HL-60 (cell line): ENCODE results near the gene B3GAT3.

ENCODE experiments used
- DNase-seq, 2 experiments: peaks; one replicate each; pipeline ENCODE4 v3.0.0-alpha.2; 2010 to 2020; ENCODE audit warnings: low read depth in 1 of 2, low spot score in 1 of 2
- H3K27ac ChIP-seq: fragments of 250-450 bp; sonication (Bioruptor Pico); replicated peaks from 2 replicates; pipeline ENCODE4 v1.5.1; 2020; ENCODE audit warnings: mild to moderate bottlenecking, moderate library complexity
- H3K27me3 ChIP-seq: fragments of 250-450 bp; sonication (Bioruptor Pico); 2 replicates; pipeline ENCODE4 v1.5.1; 2021; ENCODE audit warnings: mild to moderate bottlenecking, moderate library complexity; ENCODE audit not compliant: insufficient read depth, poor library complexity, severe bottlenecking
- H3K4me3 ChIP-seq: replicated peaks from 2 replicates; pipeline ENCODE4 v1.5.1; 2011; ENCODE audit warnings: mild to moderate bottlenecking, control low read depth, low read length; ENCODE audit not compliant: insufficient read depth
- GABPA ChIP-seq: IDR thresholded peaks from 2 replicates; pipeline ENCODE4 v1.6.1; 2012; ENCODE audit warnings: low read depth
- POLR2AphosphoS5 ChIP-seq: IDR thresholded peaks from 2 replicates; pipeline ENCODE4 v1.6.1; 2012; ENCODE audit warnings: low read depth
- REST ChIP-seq: IDR thresholded peaks from 2 replicates; pipeline ENCODE4 v1.6.1; 2012; ENCODE audit warnings: low read depth; ENCODE audit not compliant: insufficient replicate concordance
- SPI1 ChIP-seq: IDR thresholded peaks from 2 replicates; pipeline ENCODE4 v1.6.1; 2012; ENCODE audit warnings: low read depth, mild to moderate bottlenecking, borderline replicate concordance
- TF ChIP-seq, protein P1 (sequence below): IDR thresholded peaks from one replicate; pipeline ENCODE4 v1.5.1; 2011; ENCODE audit warnings: low read length, control low read depth, inconsistent platforms; ENCODE audit not compliant: insufficient read depth

Gene B3GAT3

GRCh38 chr11:62648185-62648966, 26.6 kb upstream of the B3GAT3 start:
- H3K27me3 ChIP-seq = no peaks in the 10 kb centered on the region
- H3K27ac ChIP-seq = no peak overlapping the region
- TF ChIP-seq REST = no peak
- no peak for TF ChIP-seq GABPA
- no peak for TF ChIP-seq SPI1
- TF ChIP-seq, protein P1, sequence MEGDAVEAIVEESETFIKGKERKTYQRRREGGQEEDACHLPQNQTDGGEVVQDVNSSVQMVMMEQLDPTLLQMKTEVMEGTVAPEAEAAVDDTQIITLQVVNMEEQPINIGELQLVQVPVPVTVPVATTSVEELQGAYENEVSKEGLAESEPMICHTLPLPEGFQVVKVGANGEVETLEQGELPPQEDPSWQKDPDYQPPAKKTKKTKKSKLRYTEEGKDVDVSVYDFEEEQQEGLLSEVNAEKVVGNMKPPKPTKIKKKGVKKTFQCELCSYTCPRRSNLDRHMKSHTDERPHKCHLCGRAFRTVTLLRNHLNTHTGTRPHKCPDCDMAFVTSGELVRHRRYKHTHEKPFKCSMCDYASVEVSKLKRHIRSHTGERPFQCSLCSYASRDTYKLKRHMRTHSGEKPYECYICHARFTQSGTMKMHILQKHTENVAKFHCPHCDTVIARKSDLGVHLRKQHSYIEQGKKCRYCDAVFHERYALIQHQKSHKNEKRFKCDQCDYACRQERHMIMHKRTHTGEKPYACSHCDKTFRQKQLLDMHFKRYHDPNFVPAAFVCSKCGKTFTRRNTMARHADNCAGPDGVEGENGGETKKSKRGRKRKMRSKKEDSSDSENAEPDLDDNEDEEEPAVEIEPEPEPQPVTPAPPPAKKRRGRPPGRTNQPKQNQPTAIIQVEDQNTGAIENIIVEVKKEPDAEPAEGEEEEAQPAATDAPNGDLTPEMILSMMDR = no peak
- no peak for TF ChIP-seq POLR2AphosphoS5
- no peak for DNase-seq
- H3K4me3 ChIP-seq = no peak overlapping the region

DNA sequence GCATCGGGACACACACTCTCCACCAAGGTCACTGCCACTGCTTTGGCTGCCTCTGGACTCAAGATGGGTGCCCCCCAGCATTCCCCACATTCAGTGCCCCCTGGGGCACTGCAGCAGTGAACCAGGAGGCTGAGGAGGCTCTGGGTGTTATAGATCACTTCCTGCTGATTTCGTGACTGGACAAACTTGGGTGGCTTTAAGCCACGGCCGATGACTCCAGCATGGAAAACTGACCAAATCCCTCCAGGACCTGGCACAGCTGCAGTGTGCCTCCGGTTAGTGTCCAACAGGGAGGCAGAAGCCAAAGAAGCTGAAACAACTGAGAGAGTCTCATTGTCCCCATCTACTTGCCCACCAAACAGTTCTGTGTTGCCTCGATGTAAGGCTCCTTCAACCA, 25.8 kb upstream of the B3GAT3 start:
- no peak for DNase-seq
- Histone ChIP-seq H3K27ac (no peak overlapping the region), H3K4me3 (no peak overlapping the region), H3K27me3 (no peaks in the 10 kb centered on the region)
- TF ChIP-seq, protein P1 = no peak
- peak; percentile 26 for TF ChIP-seq POLR2AphosphoS5

GRCh38 chr11:62646825-62647608, 25.2 kb upstream of the B3GAT3 start:
- DNase-seq = no peak
- TF ChIP-seq REST (no peak), GABPA (no peak), SPI1 (no peak), POLR2AphosphoS5 (no peak)
- TF ChIP-seq, protein P1 = no peak
- Histone ChIP-seq H3K27ac (no peak overlapping the region), H3K27me3 (no peaks in the 10 kb centered on the region), H3K4me3 (no peak overlapping the region)
